GM12873 (cell line): ENCODE measurements around the gene NYAP2.

Source experiments
- CTCF ChIP-seq: IDR thresholded peaks from 2 replicates; pipeline ENCODE4 v1.5.1; 2012; ENCODE audit warnings: low read depth, mild to moderate bottlenecking, moderate library complexity, low read length, control low read depth; ENCODE audit not compliant: insufficient read depth; ENCODE audit errors: missing control alignments

Gene NYAP2

GRCh38 chr2:225464346-225465025 is 65.0 kb downstream of the NYAP2 start:
- no peak for TF ChIP-seq CTCF

GRCh38 chr2:225465827-225466226 is 66.3 kb downstream of the NYAP2 start:
- no peak for TF ChIP-seq CTCF

- no peak for TF ChIP-seq CTCF
Measured at GRCh38 chr2:225466891-225467604, 67.5 kb downstream of the NYAP2 start.

- no peak for TF ChIP-seq CTCF
Measured at GRCh38 chr2:225468131-225468530, 68.6 kb downstream of the NYAP2 start.

GRCh38 chr2:225471039-225471438 is 71.5 kb downstream of the NYAP2 start:
- no peak for TF ChIP-seq CTCF

GRCh38 chr2:225471482-225471881 is 72.0 kb downstream of the NYAP2 start:
- no peak for TF ChIP-seq CTCF

GRCh38 chr2:225472161-225472560 is 72.7 kb downstream of the NYAP2 start:
- no peak for TF ChIP-seq CTCF
